Measurements from ENCODE around the gene ATAD2B.

- TF ChIP-seq RAD21 (IDR thresholded peaks at IDR 0.05; ENCODE audit: low read length): no peak
- TF ChIP-seq, protein P1, sequence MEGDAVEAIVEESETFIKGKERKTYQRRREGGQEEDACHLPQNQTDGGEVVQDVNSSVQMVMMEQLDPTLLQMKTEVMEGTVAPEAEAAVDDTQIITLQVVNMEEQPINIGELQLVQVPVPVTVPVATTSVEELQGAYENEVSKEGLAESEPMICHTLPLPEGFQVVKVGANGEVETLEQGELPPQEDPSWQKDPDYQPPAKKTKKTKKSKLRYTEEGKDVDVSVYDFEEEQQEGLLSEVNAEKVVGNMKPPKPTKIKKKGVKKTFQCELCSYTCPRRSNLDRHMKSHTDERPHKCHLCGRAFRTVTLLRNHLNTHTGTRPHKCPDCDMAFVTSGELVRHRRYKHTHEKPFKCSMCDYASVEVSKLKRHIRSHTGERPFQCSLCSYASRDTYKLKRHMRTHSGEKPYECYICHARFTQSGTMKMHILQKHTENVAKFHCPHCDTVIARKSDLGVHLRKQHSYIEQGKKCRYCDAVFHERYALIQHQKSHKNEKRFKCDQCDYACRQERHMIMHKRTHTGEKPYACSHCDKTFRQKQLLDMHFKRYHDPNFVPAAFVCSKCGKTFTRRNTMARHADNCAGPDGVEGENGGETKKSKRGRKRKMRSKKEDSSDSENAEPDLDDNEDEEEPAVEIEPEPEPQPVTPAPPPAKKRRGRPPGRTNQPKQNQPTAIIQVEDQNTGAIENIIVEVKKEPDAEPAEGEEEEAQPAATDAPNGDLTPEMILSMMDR (IDR thresholded peaks at IDR 0.05): no peak
- no peak for TF ChIP-seq MEF2A (IDR thresholded peaks at IDR 0.05; ENCODE audit: borderline replicate concordance, low read depth)
- TF ChIP-seq, protein P2, sequence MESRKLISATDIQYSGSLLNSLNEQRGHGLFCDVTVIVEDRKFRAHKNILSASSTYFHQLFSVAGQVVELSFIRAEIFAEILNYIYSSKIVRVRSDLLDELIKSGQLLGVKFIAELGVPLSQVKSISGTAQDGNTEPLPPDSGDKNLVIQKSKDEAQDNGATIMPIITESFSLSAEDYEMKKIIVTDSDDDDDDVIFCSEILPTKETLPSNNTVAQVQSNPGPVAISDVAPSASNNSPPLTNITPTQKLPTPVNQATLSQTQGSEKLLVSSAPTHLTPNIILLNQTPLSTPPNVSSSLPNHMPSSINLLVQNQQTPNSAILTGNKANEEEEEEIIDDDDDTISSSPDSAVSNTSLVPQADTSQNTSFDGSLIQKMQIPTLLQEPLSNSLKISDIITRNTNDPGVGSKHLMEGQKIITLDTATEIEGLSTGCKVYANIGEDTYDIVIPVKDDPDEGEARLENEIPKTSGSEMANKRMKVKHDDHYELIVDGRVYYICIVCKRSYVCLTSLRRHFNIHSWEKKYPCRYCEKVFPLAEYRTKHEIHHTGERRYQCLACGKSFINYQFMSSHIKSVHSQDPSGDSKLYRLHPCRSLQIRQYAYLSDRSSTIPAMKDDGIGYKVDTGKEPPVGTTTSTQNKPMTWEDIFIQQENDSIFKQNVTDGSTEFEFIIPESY (IDR thresholded peaks at IDR 0.05; ENCODE audit: borderline replicate concordance, low read depth): no peak
Measured at GRCh38 chr2:23924589-23925359, 2.1 kb downstream of the ATAD2B start.
